ENCODE data around the gene MEAF6. TPM values are rescaled to one million over a fixed set of nuclear protein-coding genes. Genes with fewer than 3 reads are reported as not detected.

MEAF6 gene
- total and polyA plus RNA-seq, 2 of the 4 experiments (the other 2 are of a cell fraction) = 36.2 to 40.7 TPM

DNA sequence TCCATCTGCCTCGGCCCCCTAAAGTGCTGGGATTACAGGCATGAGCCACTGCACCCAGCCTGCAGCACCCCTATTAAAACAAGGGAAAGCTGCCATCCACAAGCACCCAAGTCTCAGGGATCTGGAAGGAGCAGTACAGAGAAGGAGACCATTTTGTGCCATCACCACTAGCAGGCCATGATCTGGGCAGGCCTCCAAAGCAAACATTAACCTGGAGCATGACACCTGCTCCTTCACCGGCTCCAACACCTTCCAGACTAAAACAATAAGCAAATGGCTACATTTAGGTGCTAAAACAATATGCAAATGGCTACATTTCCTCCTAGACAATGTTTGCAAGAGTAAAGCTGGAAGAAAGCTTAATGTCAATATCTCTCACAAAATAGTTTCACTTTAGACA, 16.7 kb downstream of the MEAF6 start:
- TF ChIP-seq BHLHE40 (IDR thresholded peaks at IDR 0.05; ENCODE audit: low read depth, low read length) (no peak), FOS (IDR thresholded peaks at IDR 0.05; ENCODE audit: low read depth, low read length) (no peak), RCOR1 (IDR thresholded peaks at IDR 0.05; ENCODE audit: insufficient replicate concordance, low read length) (no peak), NFE2L2 (IDR thresholded peaks at IDR 0.05; ENCODE audit: low read depth, low read length) (no peak), ELK1 (IDR thresholded peaks at IDR 0.05; ENCODE audit: borderline replicate concordance, low read depth, low read length) (no peak), CEBPB (IDR thresholded peaks at IDR 0.05; ENCODE audit: low read depth, low read length) (no peak), MAZ (IDR thresholded peaks at IDR 0.05; ENCODE audit: borderline replicate concordance, low read depth, low read length) (no peak), MAFK (IDR thresholded peaks at IDR 0.05; ENCODE audit: low read depth, low read length) (no peak), RAD21 (IDR thresholded peaks at IDR 0.05; ENCODE audit: low read length) (no peak), MXI1 (IDR thresholded peaks at IDR 0.05; ENCODE audit: borderline replicate concordance, low read depth, low read length) (no peak), POLR2A (IDR thresholded peaks at IDR 0.05; ENCODE audit: low read depth, low read length) (no peak), CHD1 (IDR thresholded peaks at IDR 0.05; ENCODE audit: low read depth, low read length) (no peak), RFX5 (IDR thresholded peaks at IDR 0.05; ENCODE audit: low read depth, low read length) (no peak), SMC3 (IDR thresholded peaks at IDR 0.05; ENCODE audit: low read depth, low read length) (no peak), USF2 (IDR thresholded peaks at IDR 0.05; ENCODE audit: low read depth, low read length) (no peak), CTCF (conservative IDR thresholded peaks at IDR 0.05; ENCODE audit: low read depth, low read length) (no peak)
- whole genome bisulfite sequencing, 2 experiments (ENCODE audit: extremely low coverage in 2 of 2, insufficient read length in 1 of 2) = 80% methylated on average over 1 of the region's 2 CpGs; no CpG with 5 or more reads in 1 of the 2 experiments
- no peak overlapping the region for H3K56ac ChIP-seq (ENCODE audit: extremely low read depth, insufficient read depth, low read length)
- BruUV-seq (replicated peaks) = no TSS peak
- no peaks in the 10 kb centered on the region for H3K4me1 ChIP-seq (ENCODE audit: control insufficient read depth, insufficient read depth, low read length)
- H4K20me1 ChIP-seq (ENCODE audit: insufficient read depth, low read length) = 0 out of 2 replicates have a peak, but pooled peaks cover 4% of the 10 kb centered on the region
- no peak for DNase-seq
- H4K91ac ChIP-seq (ENCODE audit: insufficient read depth, low read depth, low read length) = no peak overlapping the region
- H4K5ac ChIP-seq (ENCODE audit: low read depth, low read length) = no peak overlapping the region
- ATAC-seq (ENCODE audit: low read depth) = no peak
- H3K27ac ChIP-seq (ENCODE audit: insufficient read depth, low read length) = no peak overlapping the region
- H4K8ac ChIP-seq (ENCODE audit: low read depth in 2 of 2, low read length in 2 of 2) = no peak overlapping the region
- no peak overlapping the region for H3K4ac ChIP-seq (ENCODE audit: low read depth, low read length)
- in situ Hi-C loops (cut with MboI; ENCODE audit: low sequenced_read_pairs) = no loop called here
- H2AFZ ChIP-seq (replicated peaks; ENCODE audit: low read length, poor library complexity) = no peak overlapping the region
- no peaks in the 10 kb centered on the region for H3K27me3 ChIP-seq (ENCODE audit: control insufficient read depth, insufficient read depth, low read length)
- intact Hi-C loops (cut with micrococcal nuclease) = no loop called here
- H3K9me3 ChIP-seq (ENCODE audit: control insufficient read depth, insufficient read depth, low read length) = no peaks in the 10 kb centered on the region
- no peak overlapping the region for H3K9ac ChIP-seq (ENCODE audit: low read depth, low read length)
- H2AK9ac ChIP-seq (replicated peaks; ENCODE audit: low read depth, low read length, poor library complexity) = no peak overlapping the region
- H2BK20ac ChIP-seq (ENCODE audit: low read depth, low read length) = no peak overlapping the region
- ChIA-PET CTCF (interaction anchor here (1.0 kb wide), 1 partner anchor 78 kb away, joined by 3 read pairs; no protein-coding TSS in a partner anchor), POLR2A (ENCODE audit: unreplicated experiment) (no interaction called here)
- no peak overlapping the region for H2BK15ac ChIP-seq (ENCODE audit: low read depth, low read length)
- no peak overlapping the region for H3K14ac ChIP-seq (replicated peaks; ENCODE audit: low read depth, low read length)
- dilution Hi-C loops (cut with HindIII; ENCODE audit: low sequenced_read_pairs, unreplicated experiment) = no loop called here
- no peak overlapping the region for H2BK5ac ChIP-seq (ENCODE audit: low read depth, low read length, poor library complexity, severe bottlenecking)
- H3K36me3 ChIP-seq (ENCODE audit: control insufficient read depth, insufficient read depth, low read length) = peaks cover 33% of the 10 kb centered on the region
- H3K9me1 ChIP-seq (ENCODE audit: insufficient read depth, low read length) = no peaks in the 10 kb centered on the region
- H3K79me1 ChIP-seq (ENCODE audit: low read depth in 1 of 2, low read length in 2 of 2) = peaks cover 18 to 29% of the 10 kb centered on the region in 2 experiments; a peak in 3 of 4 replicates
- no peak overlapping the region for H2AK5ac ChIP-seq (ENCODE audit: low read depth, low read length)
- no peak overlapping the region for H3K18ac ChIP-seq (ENCODE audit: low read depth, low read length)
- H3K23ac ChIP-seq (ENCODE audit: low read depth, low read length) = no peak overlapping the region
- no peak overlapping the region for H3K4me3 ChIP-seq (ENCODE audit: insufficient read depth, low read depth, low read length)
- H3K4me2 ChIP-seq (ENCODE audit: low read depth, low read length) = no peak overlapping the region
- H2BK120ac ChIP-seq (ENCODE audit: low read depth, low read length) = no peak overlapping the region
